HepG2 (cell line): Measurements from ENCODE around the gene AKR7A2.

ENCODE experiments used
- BRD4 ChIP-seq: sonication (generic); formaldehyde crosslinking; IDR thresholded peaks from 2 replicates; pipeline ENCODE4 v1.4.0; 2020; ENCODE audit warnings: missing genetic modification reagents
- DMAP1 ChIP-seq: IDR thresholded peaks from 2 replicates; pipeline ENCODE4 v1.6.1; 2016
- HNF4G ChIP-seq, 2 experiments: sonication (generic) in 1 of 2; formaldehyde crosslinking in 1 of 2; IDR thresholded peaks; 2 replicates each; pipeline versions ENCODE4 v1.4.0 to v1.6.1; 2011 to 2020; ENCODE audit warnings: borderline replicate concordance in 2 of 2, low read depth in 2 of 2, mild to moderate bottlenecking in 2 of 2, low read length in 1 of 2, missing genetic modification reagents in 1 of 2, moderate library complexity in 1 of 2
- SIX4 ChIP-seq: sonication (generic); formaldehyde crosslinking; IDR thresholded peaks from 2 replicates; pipeline ENCODE4 v1.4.0; 2020; ENCODE audit warnings: missing genetic modification reagents
- ZNF629 ChIP-seq: sonication (generic); formaldehyde crosslinking; conservative IDR thresholded peaks from 2 replicates; pipeline ENCODE4 v1.5.0; 2020; ENCODE audit warnings: missing genetic modification reagents

DNA sequence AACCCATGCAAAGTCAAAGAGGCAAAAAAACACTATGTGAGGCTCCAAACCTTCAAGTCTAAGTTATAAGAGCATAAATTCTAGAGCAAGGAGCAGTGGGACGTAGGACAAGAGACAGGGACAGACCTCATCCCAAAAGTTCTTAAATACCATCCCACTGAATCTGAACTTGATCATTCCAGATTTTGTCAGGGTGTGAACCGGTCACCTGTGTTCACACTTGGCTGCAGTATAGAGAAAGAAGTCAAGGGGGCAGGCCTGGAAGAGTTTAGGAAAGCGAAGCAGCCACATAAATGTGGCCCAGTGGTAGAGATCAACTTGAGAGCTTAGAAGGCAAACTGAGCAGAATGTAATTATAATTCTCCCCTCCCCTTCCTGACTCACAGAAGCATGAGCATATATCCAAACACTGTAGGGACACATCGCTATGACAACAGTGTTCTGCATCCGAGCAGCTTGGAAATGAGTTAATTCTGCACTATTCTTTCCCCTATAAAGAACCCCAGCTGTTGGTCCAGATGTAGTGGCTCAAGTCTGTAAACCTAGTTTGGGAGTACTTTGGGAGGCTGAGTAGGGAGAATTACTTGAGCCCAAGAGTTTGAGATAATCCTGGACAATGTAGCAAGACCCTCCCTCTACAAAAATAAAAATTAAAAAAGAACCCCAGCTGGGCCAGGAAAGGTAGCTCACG, 2.7 kb downstream of the AKR7A2 start:
- TF ChIP-seq HNF4G (IDR thresholded peaks at IDR 0.05; ENCODE audit: borderline replicate concordance, low read depth, low read length) (no peak), HNF4G (CRISPR knock-in tag; IDR thresholded peaks at IDR 0.05; ENCODE audit: borderline replicate concordance, low read depth) (no peak), SIX4 (CRISPR knock-in tag) (no peak), BRD4 (no peak), DMAP1 (CRISPR knock-in tag) (no peak), ZNF629 (CRISPR knock-in tag) (no peak)
